HepG2 (cell line): ENCODE measurements around the gene ATAD3A. TPM values are rescaled to one million over a fixed set of nuclear protein-coding genes. Genes with fewer than 3 reads are reported as not detected.

Experiments
- ATAC-seq: fragments of 200-7000 bp; cut with Tn5 transposase; 3 replicates; pipeline ENCODE4 v1.9.1; 2020; ENCODE audit warnings: mild to moderate bottlenecking, moderate library complexity
- BruUV-seq: library from RNA; stranded (reverse); fragments of 400-500 nt; replicated peaks from 2 replicates; lab custom pipeline; 2021; lab: Mats Ljungman, UMichigan
- CTCF ChIA-PET: fragments of 300-600 bp; formaldehyde crosslinking; extraction: SDS; loops from one replicate; lab custom pipeline; 2021; ENCODE audit warnings: low total read pairs, inconsistent platforms, low intra/inter-chr PET ratio; lab: Yijun Ruan, JAX
- POLR2A ChIA-PET: fragments of 350-600 bp; sonication (Branson Sonifier 250); formaldehyde crosslinking; loops from one replicate; lab custom pipeline; 2020; ENCODE audit warnings: antibody characterized with exemption, inconsistent platforms; lab: Yijun Ruan, JAX
- DNase-seq: peaks from one replicate; pipeline ENCODE4 v3.0.0-alpha.2; 2015; ENCODE audit warnings: low spot score
- FAIRE-seq: peaks from 3 replicates; lab custom pipeline; 2011; peaks lifted over from hg19 to GRCh38; lab: Jason Lieb, UNC
- H2AFZ ChIP-seq: one replicate; pipeline ENCODE4 v1.6.1; 2011; ENCODE audit warnings: low read length, inconsistent platforms
- H3K27ac ChIP-seq: fragments of 300-600 bp; 3 replicates; pipeline ENCODE4 v1.8.0; 2011; ENCODE audit warnings: mixed run types, mild to moderate bottlenecking, mixed read lengths, low read length, inconsistent platforms; ENCODE audit not compliant: insufficient read depth; ENCODE audit errors: extremely low read length
- H3K27me3 ChIP-seq, 2 experiments: fragments of 200-600 bp in 1 of 2; 2 replicates in 1 of 2; 3 replicates in 1 of 2; pipeline versions ENCODE4 v1.6.0 to v1.8.0; 2011; ENCODE audit warnings: low read length in 2 of 2, mild to moderate bottlenecking in 2 of 2, moderate library complexity in 2 of 2, inconsistent platforms in 1 of 2; ENCODE audit not compliant: insufficient read depth in 2 of 2, control insufficient read depth in 1 of 2
- H3K36me3 ChIP-seq, 2 experiments: fragments of 200-600 bp in 1 of 2; replicated peaks in 1 of 2; 2 replicates in 1 of 2; 3 replicates in 1 of 2; pipeline versions ENCODE4 v1.5.1 to v1.8.0; 2011; ENCODE audit warnings: low read length in 2 of 2, inconsistent platforms in 1 of 2; ENCODE audit not compliant: insufficient read depth in 2 of 2, control insufficient read depth in 1 of 2
- H3K4me1 ChIP-seq: 2 replicates; pipeline ENCODE4 v1.5.1; 2012; ENCODE audit warnings: low read length, inconsistent platforms; ENCODE audit not compliant: insufficient read depth
- H3K4me2 ChIP-seq: 2 replicates; pipeline ENCODE4 v1.6.0; 2011; ENCODE audit warnings: low read depth, low read length, inconsistent platforms
- H3K4me3 ChIP-seq, 3 experiments: fragments of 200-600 bp in 1 of 3; sonication (generic), shearing (Covaris generic) in 1 of 3; replicated peaks in 1 of 3; 2 replicates each; pipeline ENCODE4 v1.5.1; 2011 to 2016; ENCODE audit warnings: low read length in 3 of 3, inconsistent platforms in 2 of 3, low read depth in 2 of 3, mild to moderate bottlenecking in 2 of 3, control low read depth in 1 of 3, mixed read lengths in 1 of 3; ENCODE audit not compliant: insufficient read depth in 1 of 3
- H3K79me2 ChIP-seq: one replicate; pipeline ENCODE4 v1.6.1; 2011; ENCODE audit warnings: low read length, inconsistent platforms; ENCODE audit not compliant: insufficient read depth
- H3K9ac ChIP-seq: 2 replicates; pipeline ENCODE4 v1.6.0; 2011; ENCODE audit warnings: mild to moderate bottlenecking, low read depth, low read length, inconsistent platforms; ENCODE audit not compliant: insufficient read depth
- H3K9me3 ChIP-seq: 2 replicates; pipeline ENCODE4 v1.5.1; 2012; ENCODE audit warnings: mild to moderate bottlenecking, low read length
- H4K20me1 ChIP-seq: 2 replicates; pipeline ENCODE4 v1.6.0; 2011; ENCODE audit warnings: inconsistent platforms, mild to moderate bottlenecking, low read length, moderate library complexity; ENCODE audit not compliant: insufficient read depth
- AGO2 ChIP-seq: fragments of 200-400 bp; formaldehyde crosslinking; optimal IDR thresholded peaks from 2 replicates; pipeline ENCODE3; 2017; ENCODE audit warnings: mild to moderate bottlenecking, low read depth, low read length, moderate library complexity
- HBP1 ChIP-seq: IDR thresholded peaks from 2 replicates; pipeline ENCODE4 v1.6.1; 2016; ENCODE audit warnings: low read depth, control low read depth
- RBFOX2 ChIP-seq: fragments of 200-400 bp; formaldehyde crosslinking; IDR thresholded peaks from 2 replicates; pipeline ENCODE4 v1.6.1; 2017; ENCODE audit warnings: low read depth, mild to moderate bottlenecking, low read length
- ZBTB7B ChIP-seq: sonication (generic); formaldehyde crosslinking; IDR thresholded peaks from 2 replicates; pipeline ENCODE4 v1.4.0; 2020; ENCODE audit warnings: missing genetic modification reagents
- ZNF280B ChIP-seq: sonication (generic); formaldehyde crosslinking; IDR thresholded peaks from 2 replicates; pipeline ENCODE4 v1.5.0; 2020; ENCODE audit warnings: missing genetic modification reagents, mild to moderate bottlenecking, borderline replicate concordance
- ZNF570 ChIP-seq: sonication (generic); formaldehyde crosslinking; IDR thresholded peaks from 2 replicates; pipeline ENCODE4 v1.4.0; 2020; ENCODE audit warnings: mild to moderate bottlenecking, missing genetic modification reagents, borderline replicate concordance
- ZNF607 ChIP-seq: sonication (generic); formaldehyde crosslinking; IDR thresholded peaks from 2 replicates; pipeline ENCODE4 v1.5.1; 2020; ENCODE audit warnings: missing genetic modification reagents, mild to moderate bottlenecking, borderline replicate concordance
- ZNF687 ChIP-seq: sonication (generic); formaldehyde crosslinking; IDR thresholded peaks from 2 replicates; pipeline ENCODE4 v1.5.1; 2020; ENCODE audit warnings: mild to moderate bottlenecking, missing genetic modification reagents, moderate library complexity
- WGBS: methylation state at CpG from one replicate; pipeline ENCODE4 v1.1.6; 2017; ENCODE audit warnings: low lambda C conversion rate; 5-methylcytosine and 5-hydroxymethylcytosine counted together
- in situ Hi-C: cut with HindIII; loops from 2 replicates; pipeline ENCODE4 v1.10.0; 2017; ENCODE audit warnings: low pct_unique_long_range_greater_than_20kb; ENCODE audit not compliant: extremely low pct_ligation_motif_present
- intact Hi-C: fragments of 100-400 bp; cut with micrococcal nuclease; formaldehyde crosslinking; loops from one replicate; pipeline ENCODE4 v1.10.0; 2022; ENCODE audit not compliant: unreplicated experiment
- polyA plus RNA-seq, 8 experiments: library from polyadenylated mRNA; depleted of rRNA in 3 of 8; stranded (reverse) in 7 of 8; unstranded in 1 of 8; fragments of >200 nt; fragmentation: Illumina TruSeq in 4 of 8; extraction: Trizol in 4 of 8; gene quantifications; 2 replicates each; pipeline versions ENCODE4 v1.2.1 to v1.2.3, GENCODE V29; 2011 to 2016; ENCODE audit warnings: low read depth in 4 of 8, missing spikeins in 1 of 8, mixed read lengths in 1 of 8; ENCODE audit not compliant: insufficient read depth in 1 of 8
- total RNA-seq, 5 experiments: library from RNA; depleted of rRNA; stranded (reverse); fragments of >200 nt; fragmentation: Illumina TruSeq; extraction: Trizol; gene quantifications; 2 replicates each; pipeline ENCODE4 v1.2.3, GENCODE V29; 2016; ENCODE audit warnings: low read depth in 1 of 5

The ATAD3A gene
- total and polyA plus RNA-seq, 2 of the 13 experiments (the other 11 are each of a cell fraction or from before 2014, with no cell fraction given) = 10.6 to 49.0 TPM

GRCh38 chr1:1490633-1491230 lies 21.2 kb upstream of the ATAD3A start:
- 93% methylated on average over 12 of the region's 25 CpGs for WGBS
- H4K20me1 ChIP-seq = no peaks in the 10 kb centered on the region
- ATAC-seq (no peak), DNase-seq (no peak), FAIRE-seq (no peak)
- H3K4me2 ChIP-seq = no peak overlapping the region
- no peaks in the 10 kb centered on the region for H3K79me2 ChIP-seq
- H3K27ac ChIP-seq = no peak overlapping the region
- H3K4me3 ChIP-seq = no peak overlapping the region
- H3K9ac ChIP-seq = no peak overlapping the region
- ChIA-PET POLR2A (no interaction called here), CTCF (no interaction called here)
- H3K36me3 ChIP-seq = peaks cover 21 to 42% of the 10 kb centered on the region in 2 experiments; a peak in 4 of 5 replicates
- H3K27me3 ChIP-seq = no peaks in the 10 kb centered on the region; a peak in 1 of 5 replicates
- in situ Hi-C loops = no loop called here
- TF ChIP-seq ZNF280B (CRISPR knock-in tag) (no peak), ZNF687 (CRISPR knock-in tag) (0 out of 2 replicates have a peak, but pooled peaks have one; percentile 10), ZBTB7B (CRISPR knock-in tag) (no peak), HBP1 (CRISPR knock-in tag) (no peak), RBFOX2 (peak; percentile 27; the same call in 1 of the 2 replicates), AGO2 (peak; percentile 55), ZNF570 (CRISPR knock-in tag) (no peak), ZNF607 (CRISPR knock-in tag) (no peak)
- H3K4me1 ChIP-seq = no peaks in the 10 kb centered on the region
- no peaks in the 10 kb centered on the region for H3K9me3 ChIP-seq
- intact Hi-C loops = no loop called here
- BruUV-seq = no TSS peak
- no peak overlapping the region for H2AFZ ChIP-seq
